ENCODE data around the gene PIP4K2A. TPM values are rescaled to one million over a fixed set of nuclear protein-coding genes. Genes with fewer than 3 reads are reported as not detected.
"Not testable (repeated sequence)": the region's sequence is repeated elsewhere in the genome, so short reads cannot be mapped to it uniquely, and the experiment has no call there.

PIP4K2A gene
- total RNA-seq, 6 experiments from 2014 or later: 8.1 to 27.6 (median 12.0) TPM

DNA sequence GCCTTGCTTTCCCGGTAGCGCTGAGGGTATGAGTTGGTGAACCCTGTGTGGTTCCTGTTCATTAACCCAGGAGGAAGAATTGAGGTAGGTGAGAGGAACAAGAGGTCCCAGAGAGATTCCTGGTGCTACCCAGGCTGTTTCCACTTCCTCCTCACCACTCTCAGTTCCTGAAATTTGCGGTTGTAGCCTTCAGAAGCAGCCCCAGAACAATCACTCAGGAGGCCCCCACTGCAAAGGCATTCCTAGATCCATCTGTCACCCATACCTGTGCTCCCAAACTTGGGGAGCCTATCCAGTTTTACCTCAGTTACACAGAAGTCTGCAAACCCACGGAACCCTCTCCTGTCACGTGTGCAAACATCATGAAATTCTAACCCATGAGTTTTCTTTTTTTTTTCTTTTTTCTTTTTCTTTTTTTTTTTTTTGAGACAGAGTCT, 9.0 kb upstream of the PIP4K2A start:
- Histone ChIP-seq H3K27ac (no peak overlapping the region), H3K9me3 (no peaks in the 10 kb centered on the region), H3K36me3 (no peaks in the 10 kb centered on the region), H3K27me3 (no peaks in the 10 kb centered on the region), H3K4me1 (peaks cover 0 to 3% (median 0%) of the 10 kb centered on the region in 4 donors), H3K4me3 (no peak overlapping the region)
- 73% methylated on average over 4 of the region's 5 CpGs for WGBS (ENCODE audit: insufficient coverage, low coverage, low lambda C conversion rate, missing lambda C conversion rate)
- DNase-seq (no peak), ATAC-seq (peak; percentile 16 to 45 (median 36))
- intact Hi-C loops (cut with DNase I): no loop called here
- TF ChIP-seq POLR2A (IDR thresholded peaks at IDR 0.05) (no peak), CTCF (IDR thresholded peaks at IDR 0.05) (no peak)

DNA sequence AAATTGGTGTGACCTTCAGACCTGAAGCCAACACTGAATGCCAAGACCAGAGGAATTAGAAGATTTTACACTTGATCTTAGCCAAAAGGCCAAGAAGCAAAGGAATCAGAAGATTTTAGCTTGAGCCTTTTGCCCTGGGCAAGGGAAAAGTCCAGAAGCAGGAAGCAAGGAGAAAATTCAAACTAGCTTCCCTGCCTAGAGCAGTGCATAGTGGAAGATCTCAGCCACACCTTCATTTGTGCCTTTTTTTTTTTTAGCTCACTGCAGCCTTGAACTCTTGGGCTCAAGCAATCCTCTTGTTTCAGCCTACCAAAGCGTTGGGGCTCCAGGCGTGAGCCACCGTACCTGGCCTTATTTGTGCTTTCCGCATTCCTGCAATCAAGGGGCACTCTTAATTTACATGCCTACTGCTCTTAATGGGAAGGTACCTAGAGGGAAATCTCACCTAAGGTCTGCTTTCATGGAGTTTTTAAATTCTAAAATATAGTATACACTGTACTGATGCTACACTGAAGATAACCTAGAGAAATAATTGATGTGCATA, 8.3 kb upstream of the PIP4K2A start:
- no peaks in the 10 kb centered on the region for H3K36me3 ChIP-seq
- WGBS (ENCODE audit: insufficient coverage, low coverage, low lambda C conversion rate, missing lambda C conversion rate): 81% methylated on average over 4 of the region's 4 CpGs
- no peak for ATAC-seq
- no peak overlapping the region for H3K27ac ChIP-seq
- intact Hi-C loops (cut with DNase I): no loop called here
- H3K4me1 ChIP-seq: peaks cover 0 to 5% (median 0%) of the 10 kb centered on the region in 4 donors
- H3K4me3 ChIP-seq: no peak overlapping the region
- DNase-seq: no peak
- H3K27me3 ChIP-seq: no peaks in the 10 kb centered on the region
- no peak for TF ChIP-seq POLR2A (IDR thresholded peaks at IDR 0.05)
- no peak for TF ChIP-seq CTCF (IDR thresholded peaks at IDR 0.05)
- no peaks in the 10 kb centered on the region for H3K9me3 ChIP-seq

DNA sequence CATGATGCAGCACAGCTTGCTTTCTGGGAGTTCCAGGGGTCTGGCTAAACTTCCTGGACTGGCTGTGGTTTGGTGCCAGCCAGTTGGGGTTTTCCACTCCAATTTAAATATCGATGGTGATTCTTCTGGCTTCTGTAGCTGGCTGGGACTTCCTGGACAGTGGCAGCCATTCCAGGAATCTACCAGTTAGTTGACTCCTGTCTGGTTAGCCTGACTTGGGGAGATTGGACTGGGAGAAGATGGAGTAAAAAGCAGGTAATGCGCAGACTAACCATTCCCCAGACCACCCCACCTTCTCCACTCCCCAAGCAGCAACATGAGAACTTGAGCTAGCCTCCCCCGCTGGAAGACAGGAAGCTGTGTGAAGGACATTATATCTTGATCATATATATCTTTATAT, 6.3 kb upstream of the PIP4K2A start:
- intact Hi-C loops (cut with DNase I): no loop called here
- ATAC-seq: no peak
- Histone ChIP-seq H3K36me3 (no peaks in the 10 kb centered on the region), H3K4me1 (peaks cover 0 to 5% (median 0%) of the 10 kb centered on the region in 4 donors), H3K27ac (no peak overlapping the region), H3K4me3 (no peak overlapping the region), H3K9me3 (no peaks in the 10 kb centered on the region), H3K27me3 (no peaks in the 10 kb centered on the region)
- DNase-seq: no peak
- WGBS (ENCODE audit: insufficient coverage, low coverage, low lambda C conversion rate, missing lambda C conversion rate): 76% methylated on average over 3 of the region's 3 CpGs
- no peak for TF ChIP-seq POLR2A (IDR thresholded peaks at IDR 0.05)
- TF ChIP-seq CTCF (IDR thresholded peaks at IDR 0.05): no peak

DNA sequence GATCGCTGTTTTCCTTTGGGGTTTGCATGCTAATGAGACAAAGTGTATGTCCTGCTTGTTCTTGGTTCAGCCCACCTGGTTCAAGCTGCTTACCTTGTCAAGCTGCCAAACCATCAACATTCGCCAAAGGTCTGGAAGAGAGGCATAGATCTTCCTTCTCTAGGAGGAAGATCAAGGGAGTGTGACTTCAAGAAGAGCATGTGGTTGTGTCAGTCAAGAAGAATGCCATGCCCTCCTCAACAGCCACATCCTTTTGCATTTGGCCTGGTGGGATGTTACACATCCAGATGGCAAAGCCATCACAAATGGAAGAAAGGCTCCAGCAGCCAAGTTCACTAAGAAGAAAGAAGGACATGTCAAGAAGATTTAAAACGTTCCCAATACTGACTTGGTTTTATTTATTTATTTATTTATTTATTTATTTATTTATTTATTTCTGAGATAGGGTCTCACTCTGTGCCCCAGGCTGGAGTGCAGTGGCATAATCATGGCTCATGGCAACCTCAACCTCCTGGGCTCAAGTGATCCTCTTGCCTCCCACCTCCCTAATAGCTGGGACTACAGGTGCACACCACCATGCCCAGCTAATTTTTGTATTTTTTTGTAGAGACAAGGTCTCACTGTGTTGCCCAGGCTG, 5.1 kb upstream of the PIP4K2A start:
- Histone ChIP-seq H3K4me3 (no peak overlapping the region), H3K27ac (no peak overlapping the region), H3K27me3 (no peaks in the 10 kb centered on the region), H3K36me3 (no peaks in the 10 kb centered on the region), H3K9me3 (no peaks in the 10 kb centered on the region), H3K4me1 (peaks cover 0 to 5% (median 0%) of the 10 kb centered on the region in 4 donors)
- ATAC-seq (no peak), DNase-seq (no peak)
- intact Hi-C loops (cut with DNase I): no loop called here
- TF ChIP-seq POLR2A (IDR thresholded peaks at IDR 0.05) (no peak), CTCF (IDR thresholded peaks at IDR 0.05) (no peak)
- 91% methylated on average over 3 of the region's 3 CpGs for WGBS (ENCODE audit: insufficient coverage, low coverage, low lambda C conversion rate, missing lambda C conversion rate)

GRCh38 chr10:22718659-22719058, 4.3 kb upstream of the PIP4K2A start:
- H3K9me3 ChIP-seq; H3K36me3 ChIP-seq; H3K27ac ChIP-seq; H3K27me3 ChIP-seq; H3K4me3 ChIP-seq; intact Hi-C loops (cut with DNase I); H3K4me1 ChIP-seq: not testable (repeated sequence)
- ATAC-seq (peak; percentile 79 to 83 (median 80)), DNase-seq (peak; percentile 51 to 75 (median 75))
- 23% methylated on average over 3 of the region's 3 CpGs for WGBS (ENCODE audit: insufficient coverage, low coverage, low lambda C conversion rate, missing lambda C conversion rate)
